ENCODE data around the gene RUNX1. TPM values are rescaled to one million over a fixed set of nuclear protein-coding genes. Genes with fewer than 3 reads are reported as not detected.
"Not testable (repeated sequence)": the region's sequence is repeated elsewhere in the genome, so short reads cannot be mapped to it uniquely, and the experiment has no call there.

The RUNX1 gene
- total RNA-seq, 1 donor from 2014 or later = 92.1 TPM

GRCh38 chr21:34805157-34805556, 243.9 kb downstream of the RUNX1 start:
- H3K36me3 Mint-ChIP-seq (ENCODE audit: low read depth) = peaks cover 54% of the 10 kb centered on the region
- no peaks in the 10 kb centered on the region for H3K27me3 Mint-ChIP-seq
- DNase-seq = no peak
- ChIA-PET POLR2A (interaction anchor here (0.6 to 0.7 kb wide), 3 partner anchors 69 to 242 kb away, joined by 3 to 5 read pairs (median 5); no protein-coding TSS in a partner anchor), CTCF (no interaction called here)
- no peak overlapping the region for H3K27ac Mint-ChIP-seq
- intact Hi-C loops (cut with micrococcal nuclease) = loop anchor here (5.0 kb wide), 1 partner anchor 62 kb away; no protein-coding TSS in a partner anchor
- no peaks in the 10 kb centered on the region for H3K9me3 Mint-ChIP-seq
- no peak for TF ChIP-seq CTCF (IDR thresholded peaks at IDR 0.05)
- H3K4me1 Mint-ChIP-seq = peaks cover 56% of the 10 kb centered on the region
- H3K4me3 Mint-ChIP-seq = no peak overlapping the region
- ATAC-seq (ENCODE audit: low read depth) = no peak

GRCh38 chr21:34804584-34804983, 244.5 kb downstream of the RUNX1 start:
- intact Hi-C loops (cut with micrococcal nuclease); H3K27me3 Mint-ChIP-seq; ATAC-seq (ENCODE audit: low read depth); H3K9me3 Mint-ChIP-seq; DNase-seq; H3K4me3 Mint-ChIP-seq: not testable (repeated sequence)
- Mint-ChIP-seq H3K36me3 (ENCODE audit: low read depth) (peaks cover 58% of the 10 kb centered on the region), H3K27ac (peak overlapping the region; percentile 15), H3K4me1 (peaks cover 55% of the 10 kb centered on the region)
- CTCF ChIA-PET = interaction anchor here (1.3 kb wide), 1 partner anchor 59 kb away, joined by 4 read pairs; no protein-coding TSS in a partner anchor
- POLR2A ChIA-PET = interaction anchor here (0.5 to 3.0 kb wide), 4 partner anchors 19 to 222 kb away, joined by 3 to 26 read pairs (median 4); no protein-coding TSS in a partner anchor

DNA sequence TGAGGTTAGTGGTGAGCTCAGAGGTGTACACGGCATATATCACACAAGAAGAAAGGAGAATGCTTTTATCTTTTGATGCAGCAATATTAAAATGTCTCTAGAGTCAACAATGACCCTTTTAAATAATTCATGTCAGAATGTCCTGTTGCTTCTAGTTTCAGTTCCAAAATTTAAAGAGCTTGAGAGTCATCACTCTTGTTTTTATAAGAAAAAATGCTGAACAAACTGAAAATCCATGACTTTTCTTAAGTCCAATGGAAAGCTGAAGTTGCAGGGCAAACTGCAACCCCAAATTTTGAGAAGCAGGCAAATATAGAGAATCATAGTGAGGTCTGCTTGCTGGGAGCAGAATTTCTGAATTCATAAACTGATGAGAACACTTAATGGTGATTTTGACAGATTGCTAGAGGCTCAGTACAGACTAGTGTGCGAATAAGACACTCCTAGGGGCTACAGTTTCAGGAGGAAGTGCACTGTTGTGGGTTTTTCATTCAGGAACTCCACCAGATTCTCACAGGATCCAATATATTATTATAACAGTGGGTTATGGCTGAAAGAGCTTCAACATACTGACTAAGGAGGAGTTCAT, 245.2 kb downstream of the RUNX1 start:
- Mint-ChIP-seq H3K9me3 (no peaks in the 10 kb centered on the region), H3K36me3 (ENCODE audit: low read depth) (peaks cover 59% of the 10 kb centered on the region), H3K27me3 (no peaks in the 10 kb centered on the region), H3K27ac (peak overlapping the region; percentile 15), H3K4me1 (peaks cover 48% of the 10 kb centered on the region), H3K4me3 (no peak overlapping the region)
- no peak for TF ChIP-seq CTCF (IDR thresholded peaks at IDR 0.05)
- intact Hi-C loops (cut with micrococcal nuclease) = no loop called here
- no peak for ATAC-seq (ENCODE audit: low read depth)
- no peak for DNase-seq
- ChIA-PET POLR2A (interaction anchor here (0.5 to 3.0 kb wide), 2 partner anchors 18 to 84 kb away, joined by 3 to 26 read pairs; no protein-coding TSS in a partner anchor), CTCF (interaction anchor here (1.3 to 2.2 kb wide), 4 partner anchors 58 to 86 kb away, joined by 3 to 7 read pairs (median 4); no protein-coding TSS in a partner anchor)

- no peaks in the 10 kb centered on the region for H3K9me3 Mint-ChIP-seq
- no peak for DNase-seq
- no peaks in the 10 kb centered on the region for H3K27me3 Mint-ChIP-seq
- peaks cover 32% of the 10 kb centered on the region for H3K4me1 Mint-ChIP-seq
- intact Hi-C loops (cut with micrococcal nuclease) = no loop called here
- no peak for ATAC-seq (ENCODE audit: low read depth)
- no peak overlapping the region for H3K4me3 Mint-ChIP-seq
- no peak overlapping the region for H3K27ac Mint-ChIP-seq
- peaks cover 60% of the 10 kb centered on the region for H3K36me3 Mint-ChIP-seq (ENCODE audit: low read depth)
- ChIA-PET CTCF (interaction anchor here (1.6 to 2.2 kb wide), 3 partner anchors 80 to 598 kb away, joined by 3 to 8 read pairs (median 7); no protein-coding TSS in a partner anchor), POLR2A (interaction anchor here (0.7 to 3.0 kb wide), 2 partner anchors 86 to 93 kb away, joined by 3 to 26 read pairs; no protein-coding TSS in a partner anchor)
- no peak for TF ChIP-seq CTCF (IDR thresholded peaks at IDR 0.05)
Measured at GRCh38 chr21:34802180-34802899, 246.8 kb downstream of the RUNX1 start.

DNA sequence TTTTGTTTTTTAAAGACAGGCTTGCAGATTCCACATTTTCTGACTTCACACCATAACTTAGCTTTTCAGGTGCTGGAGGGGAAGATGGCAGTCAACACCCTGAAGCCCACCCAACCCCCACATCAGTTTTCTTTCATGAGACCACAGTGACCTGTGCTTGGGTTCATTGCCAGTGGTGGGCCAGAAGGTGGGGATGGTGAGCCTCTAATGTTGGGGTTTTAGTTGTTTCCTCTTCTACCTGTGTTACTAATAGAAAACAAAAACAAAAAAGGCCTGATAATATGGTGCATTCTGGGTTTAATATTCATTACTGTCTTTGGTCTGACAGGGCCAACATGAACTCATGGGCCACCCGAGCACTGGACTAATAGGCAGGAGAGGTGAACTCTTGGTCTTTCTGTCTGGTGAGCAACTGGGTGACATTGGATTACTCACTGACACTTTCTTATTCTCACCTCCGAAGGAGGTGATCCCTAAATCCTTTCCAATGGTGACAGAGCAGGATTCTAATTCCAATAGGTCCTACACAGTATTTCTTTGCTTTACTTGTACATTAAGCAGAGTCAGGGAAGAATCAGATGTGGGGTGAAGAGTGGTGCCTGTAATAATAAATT, 247.5 kb downstream of the RUNX1 start:
- Mint-ChIP-seq H3K27me3 (no peaks in the 10 kb centered on the region), H3K36me3 (ENCODE audit: low read depth) (peaks cover 64% of the 10 kb centered on the region), H3K4me1 (peaks cover 25% of the 10 kb centered on the region), H3K4me3 (no peak overlapping the region), H3K9me3 (no peaks in the 10 kb centered on the region), H3K27ac (no peak overlapping the region)
- POLR2A ChIA-PET = interaction anchor here (3.0 kb wide), 1 partner anchor 87 kb away, joined by 26 read pairs; no protein-coding TSS in a partner anchor
- intact Hi-C loops (cut with micrococcal nuclease) = loop anchor here (1.0 to 2.0 kb wide), 5 partner anchors 87 to 1139 kb away; no protein-coding TSS in a partner anchor
- CTCF ChIA-PET = interaction anchor here (1.1 to 2.2 kb wide), 4 partner anchors 88 to 599 kb away, joined by 3 to 8 read pairs (median 6); no protein-coding TSS in a partner anchor
- DNase-seq (no peak), ATAC-seq (ENCODE audit: low read depth) (peak; percentile 83)
- no peak for TF ChIP-seq CTCF (IDR thresholded peaks at IDR 0.05)

Measured in activated B cell treated with CpG ODN at 0.5 μM for 24 hours (primary cell).